ENCODE data around the gene EYA4.
A peak's percentile ranks its signal among the peaks of the same experiment; 100 is the strongest.

EYA4 gene

DNA sequence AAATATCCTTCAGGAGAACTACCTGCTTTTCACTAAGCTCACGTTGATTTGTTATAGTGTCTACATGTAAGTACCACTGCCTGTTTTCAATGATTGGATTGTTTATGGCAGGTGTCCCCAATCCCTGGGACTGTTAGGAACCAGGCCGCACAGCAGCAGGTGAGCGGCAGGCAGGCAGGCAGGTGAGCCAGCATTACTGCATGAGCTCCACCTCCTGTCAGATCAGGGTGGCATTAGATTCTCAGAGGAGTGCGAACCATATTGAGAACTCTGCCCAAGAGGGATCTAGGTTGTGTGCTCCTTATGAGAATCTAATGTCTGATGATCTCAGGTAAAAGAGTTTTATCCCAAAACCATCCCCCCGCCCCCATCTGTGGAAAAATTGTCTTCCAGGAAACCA, 303.3 kb downstream of the EYA4 start:
- Histone ChIP-seq H3K4ac (ENCODE audit: low read length) (no peak overlapping the region), H3K23ac (ENCODE audit: low read depth, low read length, poor library complexity) (no peak overlapping the region), H3K9me3 (replicated peaks in 1 of 2; ENCODE audit: control insufficient read depth in 2 of 2, insufficient read depth in 1 of 2, low read depth in 1 of 2, low read length in 2 of 2) (no peaks in the 10 kb centered on the region), H3K36me3 (replicated peaks in 1 of 2; ENCODE audit: control insufficient read depth in 2 of 2, insufficient read depth in 2 of 2, low read length in 2 of 2) (no peaks in the 10 kb centered on the region), H3K9ac (ENCODE audit: low read depth, low read length, poor library complexity) (no peak overlapping the region), H2BK12ac (ENCODE audit: low read length) (no peak overlapping the region), H2AFZ (ENCODE audit: low read length) (no peak overlapping the region), H3K27me3 (ENCODE audit: control insufficient read depth in 3 of 3, insufficient read depth in 3 of 3, low read depth in 1 of 3, low read length in 3 of 3) (peaks cover 0 to 11% (median 0%) of the 10 kb centered on the region in 3 experiments), H4K91ac (ENCODE audit: low read depth, low read length, poor library complexity) (no peak overlapping the region), H2BK120ac (ENCODE audit: low read depth, low read length) (no peak overlapping the region), H3K18ac (ENCODE audit: low read length) (peak overlapping the region; percentile 72), H3K4me2 (ENCODE audit: insufficient read depth, low read length, poor library complexity, severe bottlenecking) (no peak overlapping the region), H3K14ac (ENCODE audit: low read length) (no peak overlapping the region), H3K27ac (replicated peaks; ENCODE audit: low read length) (no peak overlapping the region), H3K79me1 (ENCODE audit: low read depth, low read length) (no peaks in the 10 kb centered on the region), H2BK5ac (ENCODE audit: low read length) (no peak overlapping the region), H3K4me3 (ENCODE audit: low read length in 2 of 2) (no peak overlapping the region), H4K8ac (ENCODE audit: low read depth, low read length) (no peak overlapping the region), H2AK5ac (ENCODE audit: low read depth, low read length) (no peak overlapping the region), H2BK15ac (ENCODE audit: low read length) (peak overlapping the region; percentile 29), H3K4me1 (ENCODE audit: control insufficient read depth in 2 of 2, insufficient read depth in 1 of 2, low read depth in 1 of 2, low read length in 2 of 2) (peaks cover 11 to 12% of the 10 kb centered on the region in 2 donors)
- WGBS, 2 donors (ENCODE audit: extremely low coverage in 2 of 2, insufficient read length in 2 of 2, insufficient replicate concordance in 1 of 2), result no CpG with 5 or more reads among the region's 5 CpGs
- DNase-seq (ENCODE audit: low spot score), result no peak

DNA sequence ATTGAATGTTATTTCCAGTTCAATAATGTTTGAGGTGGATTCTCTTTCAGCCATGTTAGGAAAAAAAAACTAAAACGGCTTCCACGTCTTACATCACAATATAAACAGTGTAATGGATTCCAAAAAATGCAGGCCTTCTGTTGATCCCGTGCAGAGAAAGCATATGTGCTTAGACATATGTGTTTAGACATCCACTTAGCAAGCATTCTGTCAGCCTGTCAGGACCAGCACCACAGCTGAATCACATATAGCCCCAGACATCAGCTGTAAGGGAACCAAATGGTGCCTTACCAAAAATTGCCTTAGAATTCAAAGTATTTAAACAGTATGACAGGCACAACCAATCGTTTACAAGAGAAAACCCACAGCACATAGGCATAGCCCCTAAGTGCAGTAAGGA, 304.9 kb downstream of the EYA4 start:
- Histone ChIP-seq H2AFZ (ENCODE audit: low read length) (no peak overlapping the region), H4K91ac (ENCODE audit: low read depth, low read length, poor library complexity) (no peak overlapping the region), H2BK15ac (ENCODE audit: low read length) (no peak overlapping the region), H3K4me3 (ENCODE audit: low read length in 2 of 2) (no peak overlapping the region), H3K79me1 (ENCODE audit: low read depth, low read length) (no peaks in the 10 kb centered on the region), H3K18ac (ENCODE audit: low read length) (no peak overlapping the region), H4K8ac (ENCODE audit: low read depth, low read length) (no peak overlapping the region), H3K27ac (replicated peaks; ENCODE audit: low read length) (no peak overlapping the region), H2AK5ac (ENCODE audit: low read depth, low read length) (no peak overlapping the region), H3K4me1 (ENCODE audit: control insufficient read depth in 2 of 2, insufficient read depth in 1 of 2, low read depth in 1 of 2, low read length in 2 of 2) (peaks cover 14 to 17% of the 10 kb centered on the region in 2 donors), H3K14ac (ENCODE audit: low read length) (no peak overlapping the region), H3K4me2 (ENCODE audit: insufficient read depth, low read length, poor library complexity, severe bottlenecking) (no peak overlapping the region), H3K9me3 (replicated peaks in 1 of 2; ENCODE audit: control insufficient read depth in 2 of 2, insufficient read depth in 1 of 2, low read depth in 1 of 2, low read length in 2 of 2) (no peaks in the 10 kb centered on the region), H2BK12ac (ENCODE audit: low read length) (no peak overlapping the region), H3K27me3 (ENCODE audit: control insufficient read depth in 3 of 3, insufficient read depth in 3 of 3, low read depth in 1 of 3, low read length in 3 of 3) (peaks cover 0 to 13% (median 0%) of the 10 kb centered on the region in 3 experiments), H2BK120ac (ENCODE audit: low read depth, low read length) (no peak overlapping the region), H3K23ac (ENCODE audit: low read depth, low read length, poor library complexity) (no peak overlapping the region), H3K9ac (ENCODE audit: low read depth, low read length, poor library complexity) (no peak overlapping the region), H2BK5ac (ENCODE audit: low read length) (no peak overlapping the region), H3K4ac (ENCODE audit: low read length) (no peak overlapping the region), H3K36me3 (replicated peaks in 1 of 2; ENCODE audit: control insufficient read depth in 2 of 2, insufficient read depth in 2 of 2, low read length in 2 of 2) (no peaks in the 10 kb centered on the region)
- WGBS, 2 donors (ENCODE audit: extremely low coverage in 2 of 2, insufficient read length in 2 of 2, insufficient replicate concordance in 1 of 2), result no CpG with 5 or more reads among the region's 4 CpGs
- DNase-seq (ENCODE audit: low spot score), result no peak

DNA sequence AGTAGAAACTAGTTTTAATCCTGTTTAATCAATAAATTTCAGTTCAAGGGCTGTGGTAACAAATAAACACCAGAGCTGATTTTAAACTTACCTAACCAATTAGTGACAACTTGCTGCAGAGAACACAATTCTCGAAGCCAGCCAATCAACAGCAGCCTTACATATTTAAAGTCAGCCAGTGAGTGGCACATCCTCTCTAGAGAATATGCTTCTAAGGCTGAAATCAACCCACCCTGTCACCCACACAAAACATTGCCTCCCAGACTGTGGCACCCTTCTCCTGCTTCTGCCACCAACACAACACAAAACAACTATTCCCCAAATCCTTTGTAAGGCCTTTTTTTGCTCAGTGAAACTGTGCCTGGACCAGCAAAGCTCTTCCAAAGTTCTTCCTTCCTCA, 306.0 kb downstream of the EYA4 start:
- no peak overlapping the region for H3K4me3 ChIP-seq (ENCODE audit: low read length in 2 of 2)
- peaks cover 0 to 20% (median 0%) of the 10 kb centered on the region in 3 experiments for H3K27me3 ChIP-seq (ENCODE audit: control insufficient read depth in 3 of 3, insufficient read depth in 3 of 3, low read depth in 1 of 3, low read length in 3 of 3)

DNA sequence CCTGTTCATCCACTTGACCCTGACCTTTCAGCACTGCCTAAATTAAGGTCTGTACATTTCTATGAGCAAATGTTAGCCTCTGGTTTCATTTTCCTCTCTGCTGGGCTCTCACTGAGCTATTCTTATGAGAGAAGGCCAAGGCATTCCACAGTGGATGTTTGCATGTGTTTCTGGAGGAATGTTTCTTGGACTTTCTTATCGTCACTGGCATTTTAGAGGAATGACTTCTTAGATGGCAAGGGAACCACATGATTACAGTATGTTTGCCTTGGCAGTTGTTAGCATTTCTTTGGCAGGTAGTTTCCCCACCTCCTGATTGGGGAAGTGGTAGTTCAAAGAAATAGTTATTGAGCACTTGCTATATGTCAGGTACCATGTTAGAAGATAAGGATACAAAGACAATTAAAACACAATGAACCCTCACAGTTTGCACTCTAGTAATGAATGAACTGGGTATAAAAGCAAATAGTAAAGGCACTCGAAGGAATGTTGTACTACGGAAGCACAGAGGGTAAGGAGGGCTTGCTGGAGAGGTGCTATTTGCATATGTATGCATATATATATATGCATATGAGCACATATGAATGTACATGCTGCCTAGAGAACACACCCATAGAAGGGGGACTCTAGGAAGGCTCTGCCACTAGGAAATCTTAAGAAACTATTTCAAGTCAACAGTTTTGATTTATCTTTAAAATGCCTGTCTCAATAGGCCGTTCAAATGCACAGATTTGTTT, 307.4 kb downstream of the EYA4 start:
- Histone ChIP-seq H3K36me3 (replicated peaks in 1 of 2; ENCODE audit: control insufficient read depth in 2 of 2, insufficient read depth in 2 of 2, low read length in 2 of 2) (no peaks in the 10 kb centered on the region), H3K14ac (ENCODE audit: low read length) (no peak overlapping the region), H3K79me1 (ENCODE audit: low read depth, low read length) (no peaks in the 10 kb centered on the region), H2BK15ac (ENCODE audit: low read length) (no peak overlapping the region), H3K4ac (ENCODE audit: low read length) (no peak overlapping the region), H2BK120ac (ENCODE audit: low read depth, low read length) (no peak overlapping the region), H2BK5ac (ENCODE audit: low read length) (no peak overlapping the region), H2AFZ (ENCODE audit: low read length) (no peak overlapping the region), H2AK5ac (ENCODE audit: low read depth, low read length) (no peak overlapping the region), H3K23ac (ENCODE audit: low read depth, low read length, poor library complexity) (no peak overlapping the region), H4K8ac (ENCODE audit: low read depth, low read length) (no peak overlapping the region), H2BK12ac (ENCODE audit: low read length) (no peak overlapping the region), H3K4me2 (ENCODE audit: insufficient read depth, low read length, poor library complexity, severe bottlenecking) (peak overlapping the region; percentile 43), H3K9ac (ENCODE audit: low read depth, low read length, poor library complexity) (no peak overlapping the region), H3K27ac (replicated peaks; ENCODE audit: low read length) (peak overlapping the region; percentile 71), H4K91ac (ENCODE audit: low read depth, low read length, poor library complexity) (no peak overlapping the region), H3K9me3 (replicated peaks in 1 of 2; ENCODE audit: control insufficient read depth in 2 of 2, insufficient read depth in 1 of 2, low read depth in 1 of 2, low read length in 2 of 2) (no peaks in the 10 kb centered on the region), H3K18ac (ENCODE audit: low read length) (no peak overlapping the region), H3K27me3 (ENCODE audit: control insufficient read depth in 3 of 3, insufficient read depth in 3 of 3, low read depth in 1 of 3, low read length in 3 of 3) (peaks cover 0 to 24% (median 0%) of the 10 kb centered on the region in 3 experiments), H3K4me3 (ENCODE audit: low read length in 2 of 2) (no peak overlapping the region), H3K4me1 (ENCODE audit: control insufficient read depth in 2 of 2, insufficient read depth in 1 of 2, low read depth in 1 of 2, low read length in 2 of 2) (peaks cover 14 to 23% of the 10 kb centered on the region in 2 donors)
- WGBS, 2 donors (ENCODE audit: extremely low coverage in 2 of 2, insufficient read length in 2 of 2, insufficient replicate concordance in 1 of 2), result no CpG with 5 or more reads among the region's 4 CpGs
- DNase-seq (ENCODE audit: low spot score), result no peak

More for the DNA sequence above, 306.0 kb downstream of the EYA4 start:
- H2AFZ ChIP-seq (ENCODE audit: low read length), result no peak overlapping the region
- no peak overlapping the region for H3K9ac ChIP-seq (ENCODE audit: low read depth, low read length, poor library complexity)
- H3K4me1 ChIP-seq (ENCODE audit: control insufficient read depth in 2 of 2, insufficient read depth in 1 of 2, low read depth in 1 of 2, low read length in 2 of 2), result peaks cover 14 to 23% of the 10 kb centered on the region in 2 donors
- H4K91ac ChIP-seq (ENCODE audit: low read depth, low read length, poor library complexity), result no peak overlapping the region
- H3K4me2 ChIP-seq (ENCODE audit: insufficient read depth, low read length, poor library complexity, severe bottlenecking), result no peak overlapping the region
- no peak overlapping the region for H2BK5ac ChIP-seq (ENCODE audit: low read length)
- H3K18ac ChIP-seq (ENCODE audit: low read length), result no peak overlapping the region
- H3K27ac ChIP-seq (replicated peaks; ENCODE audit: low read length), result no peak overlapping the region
- no peak overlapping the region for H2BK12ac ChIP-seq (ENCODE audit: low read length)
- no peak overlapping the region for H2AK5ac ChIP-seq (ENCODE audit: low read depth, low read length)
- no peak for DNase-seq (ENCODE audit: low spot score)
- no peaks in the 10 kb centered on the region for H3K9me3 ChIP-seq (replicated peaks in 1 of 2; ENCODE audit: control insufficient read depth in 2 of 2, insufficient read depth in 1 of 2, low read depth in 1 of 2, low read length in 2 of 2)
- no peak overlapping the region for H3K4ac ChIP-seq (ENCODE audit: low read length)
- H2BK120ac ChIP-seq (ENCODE audit: low read depth, low read length), result no peak overlapping the region
- no peak overlapping the region for H3K14ac ChIP-seq (ENCODE audit: low read length)
- H3K36me3 ChIP-seq (replicated peaks in 1 of 2; ENCODE audit: control insufficient read depth in 2 of 2, insufficient read depth in 2 of 2, low read length in 2 of 2), result no peaks in the 10 kb centered on the region
- no peak overlapping the region for H4K8ac ChIP-seq (ENCODE audit: low read depth, low read length)
- H2BK15ac ChIP-seq (ENCODE audit: low read length), result no peak overlapping the region
- H3K79me1 ChIP-seq (ENCODE audit: low read depth, low read length), result no peaks in the 10 kb centered on the region
- no CpG with 5 or more reads among the region's 1 CpG for WGBS, 2 donors (ENCODE audit: extremely low coverage in 2 of 2, insufficient read length in 2 of 2, insufficient replicate concordance in 1 of 2)
- no peak overlapping the region for H3K23ac ChIP-seq (ENCODE audit: low read depth, low read length, poor library complexity)
